Stimulated activated CD4-positive, alpha-beta T cell treated with anti-CD3 and anti-CD28 coated beads, Interleukin-4, amount 100 ng/mL, for 48 hours (primary cell): ENCODE results near the gene HERPUD1.
"Not testable (repeated sequence)": the region's sequence is repeated elsewhere in the genome, so short reads cannot be mapped to it uniquely, and the experiment has no call there.

ENCODE experiments used
- DNase-seq, 2 donors: peaks; one replicate each; pipeline ENCODE4 v3.0.0-alpha.2; 2020; ENCODE audit warnings: low read depth in 2 of 2

The HERPUD1 gene

GRCh38 chr16:56960681-56961281, 28.8 kb downstream of the HERPUD1 start:
- no peak for DNase-seq

- DNase-seq = no peak
Observed at GRCh38 chr16:56961386-56961785, 29.4 kb downstream of the HERPUD1 start.

DNA sequence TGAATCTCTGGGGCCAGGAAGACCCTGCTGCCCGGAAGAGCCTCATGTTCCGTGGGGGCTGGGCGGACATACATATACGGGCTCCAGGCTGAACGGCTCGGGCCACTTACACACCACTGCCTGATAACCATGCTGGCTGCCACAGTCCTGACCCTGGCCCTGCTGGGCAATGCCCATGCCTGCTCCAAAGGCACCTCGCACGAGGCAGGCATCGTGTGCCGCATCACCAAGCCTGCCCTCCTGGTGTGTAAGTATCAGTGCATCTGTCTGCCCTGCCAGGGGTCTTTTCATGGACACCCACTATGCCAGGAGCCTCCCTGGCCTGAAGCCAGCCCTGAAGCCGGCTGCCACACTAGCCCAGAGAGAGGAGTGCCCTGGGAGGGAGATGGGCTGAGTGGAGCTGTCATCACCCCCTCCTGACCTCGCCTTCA, 29.9 kb downstream of the HERPUD1 start, which contains the start of gene CETP:
CETP (plus strand) TSS at position 100 of the 431 bp plus-strand sequence; CDS start at position 130, 30 bp downstream.
- no peak for DNase-seq

DNA sequence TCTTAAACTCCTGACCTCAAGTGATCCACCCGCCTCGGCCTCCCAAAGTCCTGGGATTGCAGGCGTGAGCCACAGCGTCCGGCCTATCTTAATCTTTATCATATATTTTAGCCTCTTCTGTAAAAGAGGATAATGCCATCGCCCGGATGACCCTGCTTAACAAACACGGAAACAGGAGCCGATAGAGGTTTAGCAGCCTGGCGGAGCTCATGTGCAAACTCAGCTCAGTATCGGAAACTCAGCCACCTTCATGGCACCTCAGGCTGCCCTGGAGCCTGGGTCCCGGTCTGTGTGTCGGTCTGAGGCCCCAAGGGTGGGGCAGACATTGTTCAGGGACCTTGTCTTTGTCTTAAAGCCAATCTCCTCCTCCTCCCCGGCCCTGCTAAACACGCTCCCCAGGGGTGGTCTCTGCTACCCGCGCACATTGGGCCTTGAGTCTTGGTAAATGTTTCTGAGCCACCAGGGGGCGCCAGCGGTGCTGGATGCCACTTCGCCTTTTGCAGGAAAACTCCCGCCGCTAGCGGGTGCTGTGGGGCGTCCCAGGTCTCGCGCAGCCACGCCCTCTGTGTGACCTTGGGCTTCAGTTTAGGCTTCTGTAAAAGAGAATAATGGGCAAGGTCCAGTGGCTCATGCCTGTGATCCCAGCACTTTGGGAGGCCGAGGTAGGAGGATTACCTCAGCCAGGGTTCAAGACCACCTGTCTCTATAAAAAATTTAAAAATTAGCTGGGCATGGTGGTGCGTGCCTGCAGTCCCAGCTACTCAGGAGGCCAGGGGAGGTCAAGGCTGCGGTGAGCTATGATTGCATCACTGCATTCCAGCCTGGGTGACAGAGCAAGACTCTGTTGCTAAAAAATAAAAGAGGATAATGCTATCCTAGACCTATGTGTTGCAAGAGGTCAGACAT, 32.6 kb downstream of the HERPUD1 start:
- DNase-seq = peak; percentile 97 to 98

GRCh38 chr16:56965149-56966092, 33.5 kb downstream of the HERPUD1 start:
- no peak for DNase-seq

DNA sequence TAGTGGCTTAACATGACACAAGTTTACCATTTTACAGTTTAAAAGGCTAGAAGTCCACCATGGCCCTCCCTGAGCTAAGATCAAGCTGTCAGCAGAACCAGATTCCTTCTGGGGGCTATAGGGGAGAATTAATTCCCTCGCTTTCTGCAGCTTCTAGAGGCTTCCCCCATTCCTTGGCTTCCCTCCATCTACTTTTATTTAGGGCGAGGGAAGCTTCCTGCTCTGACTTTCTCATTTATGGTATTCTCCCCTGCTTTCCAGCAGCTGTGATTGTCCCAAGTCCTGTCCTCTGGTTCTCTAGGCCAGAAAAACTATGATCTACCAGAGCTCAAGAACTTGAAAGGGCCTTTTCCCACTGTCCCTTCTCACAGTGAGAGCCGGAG, 34.1 kb downstream of the HERPUD1 start:
- DNase-seq = no peak

DNA sequence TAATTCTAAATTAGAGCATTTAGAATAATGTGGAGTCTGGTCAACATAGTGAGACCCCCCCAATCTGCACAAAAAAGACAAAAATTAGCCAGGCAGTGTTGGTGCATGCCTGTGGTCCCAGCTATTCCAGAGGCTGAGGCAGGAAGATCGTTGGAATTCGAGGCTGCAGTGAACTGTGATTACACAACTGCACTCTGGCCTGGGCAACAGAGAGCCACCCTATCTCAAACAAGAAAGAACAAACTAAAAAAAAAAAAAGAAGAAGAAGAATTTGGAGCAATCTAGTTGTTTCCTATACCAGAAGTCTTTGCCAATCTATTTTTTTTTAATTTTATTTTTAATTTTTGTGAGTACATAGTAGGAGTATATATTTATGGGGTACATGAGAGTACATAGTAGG, 35.8 kb downstream of the HERPUD1 start:
- DNase-seq = no peak

DNA sequence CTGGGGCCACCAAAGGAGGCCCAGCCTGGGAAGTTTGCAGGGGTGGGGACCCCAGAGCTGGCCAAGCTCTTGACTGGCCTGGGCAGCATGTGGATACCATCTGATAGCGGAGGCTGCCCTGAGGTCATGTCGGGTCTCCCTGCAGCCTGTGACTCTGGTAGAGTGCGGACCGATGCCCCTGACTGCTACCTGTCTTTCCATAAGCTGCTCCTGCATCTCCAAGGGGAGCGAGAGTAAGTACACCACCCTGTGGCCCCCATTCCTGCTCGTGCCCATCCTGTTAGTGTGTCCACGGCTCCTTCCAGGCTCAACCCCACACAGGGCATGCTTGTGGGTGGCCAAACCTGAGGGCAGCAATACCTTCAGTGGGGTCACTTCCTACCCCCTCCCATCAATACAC, 37.8 kb downstream of the HERPUD1 start:
- DNase-seq = no peak

- no peak for DNase-seq
Observed at GRCh38 chr16:56970934-56971767, 39.2 kb downstream of the HERPUD1 start.

DNA sequence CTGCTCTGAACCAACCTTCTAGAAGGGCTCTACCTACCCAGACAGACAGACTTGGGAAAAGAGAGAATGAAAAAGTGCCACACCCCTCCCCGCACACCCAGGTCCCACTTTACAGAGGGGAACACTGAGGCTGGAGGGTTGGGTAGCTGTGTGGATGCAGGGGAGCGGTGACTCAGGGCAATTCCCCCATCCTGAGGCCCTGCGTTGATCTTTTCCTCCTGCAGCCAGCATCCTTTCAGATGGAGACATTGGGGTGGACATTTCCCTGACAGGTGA, 39.8 kb downstream of the HERPUD1 start:
- no peak for DNase-seq

DNA sequence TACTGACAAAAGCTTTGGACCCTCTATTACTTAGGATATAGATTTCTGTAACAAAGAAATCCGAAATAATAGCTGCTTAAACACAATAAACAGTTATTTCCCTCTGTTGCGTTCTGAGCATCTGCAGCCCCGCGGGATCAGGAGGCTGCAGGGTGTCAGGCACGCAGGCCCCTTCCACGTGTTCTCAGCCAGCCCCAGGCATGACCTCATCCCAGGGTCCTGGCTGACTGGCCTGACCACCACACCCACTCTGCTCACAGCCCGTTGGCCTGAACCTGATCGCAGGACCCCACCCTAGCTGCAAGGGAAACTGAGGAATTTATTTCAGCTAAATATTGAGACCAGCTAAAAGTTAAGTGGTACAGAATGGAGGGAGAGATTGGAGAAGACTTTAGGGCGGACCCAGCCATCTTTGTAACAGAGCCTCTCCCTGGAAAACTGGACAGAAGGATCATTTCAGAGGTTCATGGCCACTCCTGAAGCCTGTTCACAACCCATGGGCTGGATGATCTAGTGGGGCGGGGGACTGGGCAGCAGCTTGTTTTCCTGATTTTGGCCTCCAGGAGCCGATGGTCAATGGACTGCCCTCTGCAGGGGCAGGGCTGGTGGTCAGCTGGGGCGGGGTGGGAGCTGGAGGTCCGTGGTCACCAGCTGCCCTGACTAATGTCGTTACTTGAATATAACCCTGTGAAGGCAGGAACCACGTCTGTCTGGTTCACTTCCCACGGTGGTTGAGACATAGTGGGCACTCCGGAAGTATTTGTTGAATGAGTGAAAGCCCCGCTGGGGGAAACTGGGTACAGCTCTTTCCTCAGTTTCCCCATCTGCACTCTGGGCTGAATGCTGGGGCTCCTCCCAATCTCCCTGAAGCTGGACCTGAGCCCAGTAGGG, 40.7 kb downstream of the HERPUD1 start:
- no peak for DNase-seq

DNA sequence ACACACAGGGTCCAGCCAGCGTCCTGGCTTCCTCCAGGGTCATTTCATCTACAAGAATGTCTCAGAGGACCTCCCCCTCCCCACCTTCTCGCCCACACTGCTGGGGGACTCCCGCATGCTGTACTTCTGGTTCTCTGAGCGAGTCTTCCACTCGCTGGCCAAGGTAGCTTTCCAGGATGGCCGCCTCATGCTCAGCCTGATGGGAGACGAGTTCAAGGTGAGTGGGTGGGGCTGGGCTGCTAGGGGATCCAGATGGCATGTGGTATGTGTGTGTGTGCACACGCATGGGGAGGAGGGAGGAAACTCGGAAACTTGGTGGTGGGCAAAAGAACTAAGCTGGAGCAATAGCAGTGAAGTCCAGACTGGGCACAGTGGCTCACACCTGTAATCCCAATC, 41.4 kb downstream of the HERPUD1 start:
- DNase-seq = no peak

- DNase-seq = not testable (repeated sequence)
Observed at GRCh38 chr16:56973899-56974298, 42.0 kb downstream of the HERPUD1 start.

- no peak for DNase-seq
Observed at GRCh38 chr16:56974549-56975300, 42.8 kb downstream of the HERPUD1 start.

- DNase-seq = no peak
Observed at GRCh38 chr16:56975714-56976113, 43.8 kb downstream of the HERPUD1 start.

DNA sequence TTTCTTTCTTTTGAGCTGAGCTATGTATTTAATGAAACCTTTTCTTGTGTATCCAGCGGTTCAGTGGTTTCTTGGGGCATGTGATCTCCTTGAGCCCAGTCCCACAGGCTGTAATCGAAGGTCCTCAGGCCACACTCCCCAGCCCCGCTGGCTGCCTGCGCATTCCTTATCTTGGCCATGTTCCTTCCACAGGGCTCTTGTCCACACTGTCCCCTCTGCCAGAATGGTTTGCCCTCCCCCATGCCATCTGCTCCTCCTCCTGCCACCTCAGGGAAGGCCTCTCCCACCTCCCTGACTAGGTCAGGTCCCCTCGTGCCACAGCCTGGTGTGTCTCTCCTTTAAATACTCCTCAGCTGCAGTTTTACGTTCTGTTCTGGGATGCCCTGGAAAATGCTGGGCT, 45.3 kb downstream of the HERPUD1 start:
- DNase-seq = no peak

DNA sequence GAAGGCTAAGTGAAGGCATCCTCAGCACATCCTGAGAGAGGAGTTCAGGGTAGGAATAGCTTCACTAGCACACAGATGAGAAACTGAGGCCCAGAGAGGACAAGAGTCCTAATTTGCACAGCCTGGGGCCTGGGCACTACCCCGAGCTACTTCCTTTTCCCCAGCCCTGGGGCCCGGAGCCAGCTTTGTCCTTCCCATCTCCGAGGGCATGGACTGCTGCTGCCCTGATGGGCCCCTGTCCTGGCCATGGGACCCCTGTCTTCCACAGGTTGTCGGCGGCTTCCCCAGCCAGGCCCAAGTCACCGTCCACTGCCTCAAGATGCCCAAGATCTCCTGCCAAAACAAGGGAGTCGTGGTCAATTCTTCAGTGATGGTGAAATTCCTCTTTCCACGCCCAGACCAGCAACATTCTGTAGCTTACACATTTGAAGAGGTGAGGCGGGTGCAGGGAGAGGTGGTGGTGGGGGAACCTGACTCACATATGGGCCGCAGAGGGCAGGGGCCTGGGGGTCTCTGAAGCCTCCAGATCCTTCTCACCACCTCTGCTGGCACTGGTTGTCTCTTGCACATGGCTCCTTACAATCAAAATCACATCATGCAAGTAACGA, 46.0 kb downstream of the HERPUD1 start:
- no peak for DNase-seq

DNA sequence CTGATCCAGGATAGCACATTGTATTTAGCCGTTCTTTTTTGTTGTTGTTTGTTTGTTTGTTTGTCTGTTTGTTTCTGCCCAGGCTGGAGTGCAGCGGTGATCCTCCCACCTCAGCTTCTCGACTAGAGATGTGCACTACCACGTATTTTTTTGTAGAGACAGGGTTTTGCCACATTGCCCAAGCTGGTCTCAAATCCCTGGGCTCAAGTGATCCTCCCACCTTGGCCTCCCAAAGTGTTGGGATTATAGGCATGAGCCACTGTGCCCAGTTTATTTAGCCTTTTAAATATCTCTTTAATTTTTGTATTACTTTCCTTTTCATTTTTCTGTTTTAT, 48.2 kb downstream of the HERPUD1 start:
- DNase-seq = no peak
